Caco-2 (cell line): ENCODE measurements around the gene STAU1. TPM values are rescaled to one million over a fixed set of nuclear protein-coding genes. Genes with fewer than 3 reads are reported as not detected.
"Not testable (repeated sequence)": the region's sequence is repeated elsewhere in the genome, so short reads cannot be mapped to it uniquely, and the experiment has no call there.

Experiments
- BruUV-seq: library from RNA; stranded (reverse); fragments of 400-500 nt; replicated peaks from 2 replicates; lab custom pipeline; 2021; lab: Mats Ljungman, UMichigan
- CTCF ChIA-PET: fragments of 300-600 bp; sonication (Branson Sonifier 250); formaldehyde crosslinking; loops from one replicate; lab custom pipeline; 2022; ENCODE audit warnings: antibody characterized with exemption; lab: Charles Lee
- POLR2A ChIA-PET: fragments of 300-600 bp; sonication (Branson Sonifier 250); formaldehyde crosslinking; loops from one replicate; lab custom pipeline; 2022; ENCODE audit warnings: antibody characterized with exemption; lab: Charles Lee
- DNase-seq, 2 experiments: peaks; one replicate each; pipeline versions ENCODE4 v3.0.0 to v3.0.0-alpha.2; 2020 to 2022
- H3K27me3 ChIP-seq: replicated peaks from 2 replicates; pipeline ENCODE4 v1.6.0; 2011; ENCODE audit warnings: low read length; ENCODE audit not compliant: control insufficient read depth, insufficient read depth
- H3K36me3 ChIP-seq: 2 replicates; pipeline ENCODE4 v1.5.1; 2011; ENCODE audit warnings: low read length; ENCODE audit not compliant: control insufficient read depth, insufficient read depth
- H3K4me1 ChIP-seq: fragments of 250-450 bp; sonication (Bioruptor Pico); 2 replicates; pipeline ENCODE4 v1.5.1; 2020; ENCODE audit warnings: mild to moderate bottlenecking
- H3K4me3 ChIP-seq: 2 replicates; pipeline ENCODE4 v1.5.1; 2011; ENCODE audit warnings: low read depth, mild to moderate bottlenecking, control low read depth, low read length
- H3K9me3 ChIP-seq: fragments of 250-450 bp; sonication (Bioruptor Pico); 2 replicates; pipeline ENCODE4 v1.5.1; 2020; ENCODE audit warnings: mild to moderate bottlenecking, moderate library complexity
- H3K27ac Mint-ChIP-seq: one replicate; pipeline ENCODE4 v1.8.0; 2022; ENCODE audit warnings: mixed read lengths; ENCODE audit not compliant: unreplicated experiment
- H3K27me3 Mint-ChIP-seq: one replicate; pipeline ENCODE4 v1.8.0; 2022; ENCODE audit warnings: mixed read lengths; ENCODE audit not compliant: insufficient read depth, unreplicated experiment
- H3K36me3 Mint-ChIP-seq: one replicate; pipeline ENCODE4 v1.8.0; 2022; ENCODE audit warnings: mild to moderate bottlenecking, mixed read lengths; ENCODE audit not compliant: insufficient read depth, unreplicated experiment
- H3K4me1 Mint-ChIP-seq: one replicate; pipeline ENCODE4 v1.8.0; 2022; ENCODE audit warnings: low read depth, mixed read lengths; ENCODE audit not compliant: unreplicated experiment
- H3K4me3 Mint-ChIP-seq: one replicate; pipeline ENCODE4 v1.8.0; 2022; ENCODE audit warnings: mild to moderate bottlenecking, moderate library complexity, mixed read lengths; ENCODE audit not compliant: unreplicated experiment
- H3K9me3 Mint-ChIP-seq: one replicate; pipeline ENCODE4 v1.8.0; 2022; ENCODE audit warnings: mixed read lengths; ENCODE audit not compliant: unreplicated experiment
- CTCF ChIP-seq, 2 experiments: fragments of 200-600 bp in 1 of 2; IDR thresholded peaks; 1 replicate in 1 of 2; 2 replicates in 1 of 2; pipeline versions ENCODE4 v1.5.1 to v1.8.0; 2011 to 2022; ENCODE audit warnings: antibody characterized with exemption in 1 of 2, control low read depth in 1 of 2, inconsistent platforms in 1 of 2, low read depth in 1 of 2, low read length in 1 of 2, mild to moderate bottlenecking in 1 of 2, moderate library complexity in 1 of 2; ENCODE audit not compliant: insufficient read depth in 1 of 2, severe bottlenecking in 1 of 2, unreplicated experiment in 1 of 2
- intact Hi-C: fragments of 100-400 bp; cut with micrococcal nuclease; formaldehyde crosslinking; loops from one replicate; pipeline ENCODE4 v1.10.0; 2022; ENCODE audit not compliant: unreplicated experiment
- total RNA-seq: library from RNA; stranded (reverse); gene quantifications from 2 replicates; pipeline ENCODE4 v1.2.3, GENCODE V29; 2022

STAU1 gene
- total RNA-seq, 1 experiment from 2014 or later, result 201 TPM

GRCh38 chr20:49185071-49185761 is 2.9 kb downstream of the STAU1 start:
- intact Hi-C loops, result loop anchor here (10.0 kb wide), 1 partner anchor 910 kb away; no protein-coding TSS in a partner anchor
- Mint-ChIP-seq H3K9me3 (no peaks in the 10 kb centered on the region), H3K4me1 (peaks cover 45% of the 10 kb centered on the region), H3K36me3 (peaks cover 52% of the 10 kb centered on the region), H3K27me3 (no peaks in the 10 kb centered on the region), H3K27ac (peak overlapping the region; percentile 65), H3K4me3 (peak overlapping the region; percentile 81)
- H3K36me3 ChIP-seq, result no peaks in the 10 kb centered on the region
- H3K4me1 ChIP-seq, result peaks cover 27% of the 10 kb centered on the region
- no peak overlapping the region for H3K4me3 ChIP-seq
- H3K27me3 ChIP-seq, result no peaks in the 10 kb centered on the region
- DNase-seq, result no peak
- BruUV-seq, result no TSS peak
- ChIA-PET POLR2A (interaction anchor here (0.6 to 1.8 kb wide), 2 partner anchors 34 to 46 kb away, joined by 3 to 6 read pairs; partner anchors contain the start of gene DDX27), CTCF (interaction anchor here (1.0 to 1.4 kb wide), 2 partner anchors 32 to 52 kb away, joined by 3 to 4 read pairs; no protein-coding TSS in a partner anchor)
- no peak for TF ChIP-seq CTCF (IDR thresholded peaks at IDR 0.05; ENCODE audit: insufficient read depth in 1 of 2, low read depth in 1 of 2, low read length in 1 of 2, severe bottlenecking in 1 of 2, unreplicated experiment in 1 of 2)
- no peaks in the 10 kb centered on the region for H3K9me3 ChIP-seq

GRCh38 chr20:49184691-49185070 is 3.5 kb downstream of the STAU1 start:
- no peak for TF ChIP-seq CTCF (IDR thresholded peaks at IDR 0.05; ENCODE audit: insufficient read depth in 1 of 2, low read depth in 1 of 2, low read length in 1 of 2, severe bottlenecking in 1 of 2, unreplicated experiment in 1 of 2)
- intact Hi-C loops, result loop anchor here (10.0 kb wide), 1 partner anchor 910 kb away; no protein-coding TSS in a partner anchor
- H3K27me3 ChIP-seq, result no peaks in the 10 kb centered on the region
- DNase-seq, result no peak
- peaks cover 31% of the 10 kb centered on the region for H3K4me1 ChIP-seq
- ChIA-PET POLR2A (interaction anchor here (1.8 kb wide), 1 partner anchor 34 kb away, joined by 6 read pairs; the partner anchor contains the start of gene DDX27), CTCF (interaction anchor here (1.0 to 1.4 kb wide), 2 partner anchors 33 to 52 kb away, joined by 3 to 4 read pairs; no protein-coding TSS in a partner anchor)
- Mint-ChIP-seq H3K4me3 (peak overlapping the region; percentile 81), H3K9me3 (no peaks in the 10 kb centered on the region), H3K36me3 (peaks cover 51% of the 10 kb centered on the region), H3K27me3 (no peaks in the 10 kb centered on the region), H3K4me1 (peaks cover 45% of the 10 kb centered on the region), H3K27ac (peak overlapping the region; percentile 65)
- no peaks in the 10 kb centered on the region for H3K9me3 ChIP-seq
- H3K4me3 ChIP-seq, result no peak overlapping the region
- H3K36me3 ChIP-seq, result no peaks in the 10 kb centered on the region
- no TSS peak for BruUV-seq

GRCh38 chr20:49184084-49184501 is 4.0 kb downstream of the STAU1 start:
- not testable (repeated sequence) for H3K27ac Mint-ChIP-seq, H3K36me3 ChIP-seq, H3K27me3 ChIP-seq, DNase-seq, BruUV-seq, H3K27me3 Mint-ChIP-seq, H3K4me3 ChIP-seq, H3K4me3 Mint-ChIP-seq, H3K9me3 ChIP-seq, H3K9me3 Mint-ChIP-seq
- ChIA-PET CTCF (interaction anchor here (1.0 kb wide), 1 partner anchor 51 kb away, joined by 3 read pairs; no protein-coding TSS in a partner anchor), POLR2A (interaction anchor here (1.8 kb wide), 1 partner anchor 35 kb away, joined by 6 read pairs; the partner anchor contains the start of gene DDX27)
- H3K36me3 Mint-ChIP-seq, result peaks cover 54% of the 10 kb centered on the region
- intact Hi-C loops, result loop anchor here (10.0 kb wide), 1 partner anchor 909 kb away; no protein-coding TSS in a partner anchor
- H3K4me1 ChIP-seq, result peaks cover 37% of the 10 kb centered on the region
- peaks cover 48% of the 10 kb centered on the region for H3K4me1 Mint-ChIP-seq
